HCT116 (cell line): ENCODE measurements around the gene TYMS. TPM values are rescaled to one million over a fixed set of nuclear protein-coding genes. Genes with fewer than 3 reads are reported as not detected.

Source experiments
- ATAC-seq: fragments of 200-7000 bp; cut with Tn5 transposase; 2 replicates; pipeline ENCODE4 v1.9.1; 2020; ENCODE audit warnings: mild to moderate bottlenecking, moderate library complexity
- BruUV-seq: library from RNA; stranded (reverse); fragments of 400-500 nt; replicated peaks from 2 replicates; lab custom pipeline; 2021; lab: Mats Ljungman, UMichigan
- CTCF ChIA-PET: fragments of 300-600 bp; sonication (Branson Sonifier 250); formaldehyde crosslinking; loops from one replicate; lab custom pipeline; 2021; ENCODE audit warnings: antibody characterized with exemption; lab: Charles Lee
- POLR2A ChIA-PET: fragments of 300-600, 350-600 bp; sonication (Branson Sonifier 250); formaldehyde crosslinking; loops from one replicate; lab custom pipeline; 2021; ENCODE audit warnings: antibody characterized with exemption; lab: Charles Lee
- RAD21 ChIA-PET, 2 experiments: fragments of 300-600 bp; sonication (Branson Sonifier 250); formaldehyde crosslinking; loops; one replicate each; lab custom pipeline; 2023; ENCODE audit warnings: low total read pairs in 2 of 2; ENCODE audit not compliant: uncharacterized antibody in 2 of 2, unreplicated experiment in 2 of 2, low non-redundant PET in 1 of 2; lab: Charles Lee
- DNase-seq: peaks from one replicate; pipeline ENCODE4 v3.0.0-alpha.2; 2010; ENCODE audit warnings: low read depth, low spot score
- H2AFZ ChIP-seq: fragments of 200-600 bp; shearing (Covaris generic), sonication (generic); 2 replicates; pipeline ENCODE4 v1.6.1; 2017; ENCODE audit warnings: low read depth, mixed run types, mixed read lengths, antibody characterized with exemption, low read length; ENCODE audit not compliant: poor library complexity, severe bottlenecking
- H3K27ac ChIP-seq: 2 replicates; pipeline ENCODE4 v1.5.1; 2012; ENCODE audit warnings: low read depth, low read length
- H3K27me3 ChIP-seq: fragments of 200-600 bp; sonication (generic); 2 replicates; pipeline ENCODE4 v1.6.1; 2016; ENCODE audit warnings: mixed run types, low read length, mixed read lengths; ENCODE audit not compliant: insufficient read depth
- H3K36me3 ChIP-seq, 2 experiments: fragments of 200-500 bp in 1 of 2; fragments of 200-600 bp in 1 of 2; sonication (Bioruptor generic) in 1 of 2; sonication (generic) in 1 of 2; 2 replicates each; pipeline versions ENCODE4 v1.5.1 to v1.6.1; 2014 to 2016; ENCODE audit warnings: low read length in 2 of 2, inconsistent platforms in 1 of 2, mixed read lengths in 1 of 2, mixed run types in 1 of 2; ENCODE audit not compliant: insufficient read depth in 2 of 2, control insufficient read depth in 1 of 2
- H3K4me1 ChIP-seq, 2 experiments: fragments of 200-600 bp in 1 of 2; sonication (generic) in 1 of 2; 2 replicates each; pipeline versions ENCODE4 v1.5.1 to v1.6.1; 2012 to 2017; ENCODE audit warnings: low read length in 2 of 2, inconsistent platforms in 1 of 2, mild to moderate bottlenecking in 1 of 2, mixed read lengths in 1 of 2, mixed run types in 1 of 2, moderate library complexity in 1 of 2; ENCODE audit not compliant: insufficient read depth in 2 of 2, control insufficient read depth in 1 of 2
- H3K4me2 ChIP-seq: fragments of 200-600 bp; sonication (generic); 2 replicates; pipeline ENCODE4 v1.6.1; 2017; ENCODE audit warnings: mixed run types, low read length, mixed read lengths
- H3K4me3 ChIP-seq, 2 experiments: fragments of 200-600 bp in 1 of 2; sonication (generic) in 1 of 2; replicated peaks in 1 of 2; 2 replicates each; pipeline ENCODE4 v1.5.1; 2011 to 2016; ENCODE audit warnings: low read length in 2 of 2, control low read depth in 1 of 2, low read depth in 1 of 2, mild to moderate bottlenecking in 1 of 2, mixed read lengths in 1 of 2, mixed run types in 1 of 2
- H3K79me2 ChIP-seq: fragments of 200-600 bp; sonication (generic); 2 replicates; pipeline ENCODE4 v1.6.1; 2017; ENCODE audit warnings: mild to moderate bottlenecking, mixed run types, low read length, moderate library complexity, mixed read lengths; ENCODE audit not compliant: insufficient read depth
- H3K9ac ChIP-seq: fragments of 200-600 bp; sonication (generic); 2 replicates; pipeline ENCODE4 v1.6.1; 2016; ENCODE audit warnings: low read length, mixed read lengths
- H3K9me2 ChIP-seq: fragments of 200-600 bp; sonication (generic), shearing (Covaris generic); 2 replicates; pipeline ENCODE4 v1.6.1; 2017; ENCODE audit warnings: mixed run types, mild to moderate bottlenecking, moderate library complexity; ENCODE audit not compliant: insufficient read depth
- H3K9me3 ChIP-seq, 2 experiments: fragments of 200-500 bp in 1 of 2; fragments of 200-600 bp in 1 of 2; sonication (Bioruptor generic) in 1 of 2; sonication (generic) in 1 of 2; 2 replicates each; pipeline ENCODE4 v1.6.1; 2014 to 2017; ENCODE audit warnings: low read length in 2 of 2, mixed read lengths in 2 of 2, inconsistent platforms in 1 of 2, low read depth in 1 of 2, mild to moderate bottlenecking in 1 of 2, mixed run types in 1 of 2, moderate library complexity in 1 of 2; ENCODE audit not compliant: control insufficient read depth in 1 of 2, insufficient read depth in 1 of 2
- H4K20me1 ChIP-seq: fragments of 200-600 bp; sonication (generic), shearing (Covaris generic); 2 replicates; pipeline ENCODE4 v1.6.1; 2017; ENCODE audit warnings: mixed run types, mild to moderate bottlenecking, moderate library complexity; ENCODE audit not compliant: insufficient read depth
- ATF3 ChIP-seq: IDR thresholded peaks from 2 replicates; pipeline ENCODE4 v1.6.1; 2012
- CBX3 ChIP-seq: IDR thresholded peaks from 2 replicates; pipeline ENCODE4 v1.6.1; 2012; ENCODE audit warnings: low read depth
- CEBPB ChIP-seq: IDR thresholded peaks from 2 replicates; pipeline ENCODE4 v1.6.1; 2012; ENCODE audit warnings: low read depth
- EGR1 ChIP-seq: IDR thresholded peaks from 2 replicates; pipeline ENCODE4 v1.6.1; 2012; ENCODE audit warnings: low read depth
- ELF1 ChIP-seq: IDR thresholded peaks from 2 replicates; pipeline ENCODE4 v1.6.1; 2012; ENCODE audit warnings: low read depth, borderline replicate concordance
- EZH2phosphoT487 ChIP-seq: fragments of 200-600 bp; IDR thresholded peaks from 2 replicates; pipeline ENCODE4 v1.6.1; 2018; ENCODE audit warnings: antibody characterized with exemption, borderline replicate concordance
- FOSL1 ChIP-seq: IDR thresholded peaks from 2 replicates; pipeline ENCODE4 v1.6.1; 2012; ENCODE audit warnings: low read depth
- JUND ChIP-seq: IDR thresholded peaks from 2 replicates; pipeline ENCODE4 v1.6.1; 2012
- MAX ChIP-seq: IDR thresholded peaks from 2 replicates; pipeline ENCODE4 v1.6.1; 2012
- POLR2A ChIP-seq: IDR thresholded peaks from 2 replicates; pipeline ENCODE4 v1.7.0; 2011; ENCODE audit warnings: borderline replicate concordance; ENCODE audit not compliant: insufficient read depth, insufficient read length; ENCODE audit errors: extremely low read depth
- POLR2AphosphoS5 ChIP-seq: IDR thresholded peaks from 2 replicates; pipeline ENCODE4 v1.6.1; 2011; ENCODE audit warnings: mild to moderate bottlenecking, low read depth, low read length, moderate library complexity
- RAD21 ChIP-seq: IDR thresholded peaks from 2 replicates; pipeline ENCODE4 v1.6.1; 2012; ENCODE audit warnings: low read depth, mild to moderate bottlenecking
- SIN3A ChIP-seq: IDR thresholded peaks from 2 replicates; pipeline ENCODE4 v1.6.1; 2012; ENCODE audit warnings: low read depth
- SP1 ChIP-seq: IDR thresholded peaks from 2 replicates; pipeline ENCODE4 v1.6.1; 2012; ENCODE audit warnings: low read depth
- SRF ChIP-seq: IDR thresholded peaks from 2 replicates; pipeline ENCODE4 v1.6.1; 2012; ENCODE audit warnings: low read depth
- YY1 ChIP-seq: IDR thresholded peaks from 2 replicates; pipeline ENCODE4 v1.6.1; 2011; ENCODE audit warnings: low read length, low read depth, moderate library complexity, mild to moderate bottlenecking; ENCODE audit not compliant: insufficient replicate concordance; ENCODE audit errors: extremely low read depth
- ZBTB33 ChIP-seq: IDR thresholded peaks from 2 replicates; pipeline ENCODE4 v1.6.1; 2011; ENCODE audit warnings: mild to moderate bottlenecking, low read length, moderate library complexity; ENCODE audit not compliant: insufficient replicate concordance; ENCODE audit errors: extremely low read depth
- ZFX ChIP-seq: fragments of 450-650 bp; IDR thresholded peaks from 2 replicates; pipeline ENCODE4 v1.6.1; 2017
- ZNF274 ChIP-seq: fragments of 200-500 bp; sonication (Bioruptor generic); IDR thresholded peaks from 2 replicates; pipeline ENCODE4 v1.6.1; 2014; ENCODE audit warnings: mild to moderate bottlenecking, low read depth, low read length, inconsistent platforms
- intact Hi-C: fragments of 100-400 bp; cut with micrococcal nuclease; formaldehyde crosslinking; loops from 2 replicates; pipeline ENCODE4 v1.10.0; 2022
- total RNA-seq: library from RNA; stranded (reverse); gene quantifications from one replicate; pipeline ENCODE4 v1.2.1, GENCODE V29; 2021; ENCODE audit not compliant: unreplicated experiment

The TYMS gene
- total RNA-seq, 1 experiment from 2014 or later = 245 TPM

GRCh38 chr18:709771-710170 lies 52.3 kb downstream of the TYMS start:
- Histone ChIP-seq H3K4me3 (no peak overlapping the region), H3K36me3 (peaks cover 11% of the 10 kb centered on the region in 2 experiments; a peak in 3 of 4 replicates), H3K79me2 (peaks cover 70% of the 10 kb centered on the region), H4K20me1 (no peaks in the 10 kb centered on the region), H3K27ac (no peak overlapping the region), H3K27me3 (no peaks in the 10 kb centered on the region), H3K9me2 (no peaks in the 10 kb centered on the region), H3K4me2 (no peak overlapping the region), H2AFZ (no peak overlapping the region), H3K9ac (no peak overlapping the region), H3K4me1 (peaks cover 2 to 12% of the 10 kb centered on the region in 2 experiments; a peak in 3 of 4 replicates), H3K9me3 (no peaks in the 10 kb centered on the region)
- ChIA-PET POLR2A (no interaction called here), CTCF (no interaction called here), RAD21 (interaction anchor here in 1 of 2 experiments (1.0 kb wide), 1 partner anchor 129 kb away, joined by 3 read pairs; no protein-coding TSS in a partner anchor)
- no peak for ATAC-seq
- TF ChIP-seq JUND (no peak), CBX3 (no peak), SIN3A (no peak), MAX (no peak), EGR1 (no peak), ZFX (no peak), RAD21 (no peak), SRF (no peak), FOSL1 (no peak), EZH2phosphoT487 (no peak), ZBTB33 (no peak), ELF1 (no peak), YY1 (no peak), POLR2A (no peak), CEBPB (no peak), POLR2AphosphoS5 (no peak), SP1 (no peak), ZNF274 (no peak), ATF3 (no peak)
- DNase-seq = no peak
- BruUV-seq = no TSS peak
- intact Hi-C loops = loop anchor here (5.0 kb wide), 1 partner anchor 52 kb away; the partner anchor contains the start of gene TYMS
